GM12801 (cell line): ENCODE measurements around the gene CIT.

Experiments used
- TF ChIP-seq, protein P1 (sequence below): IDR thresholded peaks from one replicate; pipeline ENCODE4 v1.5.1; 2011; ENCODE audit warnings: control low read depth; ENCODE audit not compliant: insufficient read length; ENCODE audit errors: extremely low read depth

CIT gene

DNA sequence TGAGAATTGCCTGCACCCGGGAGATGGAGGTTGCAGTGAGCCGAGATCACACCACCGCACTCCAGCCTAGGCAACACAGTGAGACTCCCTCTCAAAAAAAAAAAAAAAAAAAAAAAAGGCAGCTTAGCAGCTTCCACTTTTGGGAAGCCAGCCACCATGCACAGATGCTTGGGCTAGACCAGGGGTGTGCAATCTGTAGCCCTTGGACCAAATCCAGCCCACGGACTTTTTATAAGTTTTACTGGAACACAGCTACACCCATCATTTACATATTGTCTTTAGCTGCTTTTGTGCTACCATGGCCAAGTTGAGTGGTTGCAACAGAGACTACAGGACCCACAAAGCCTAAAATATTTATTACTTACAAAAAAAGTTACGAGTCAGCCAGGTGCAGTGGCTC is 6.7 kb downstream of the CIT start:
- TF ChIP-seq, protein P1, sequence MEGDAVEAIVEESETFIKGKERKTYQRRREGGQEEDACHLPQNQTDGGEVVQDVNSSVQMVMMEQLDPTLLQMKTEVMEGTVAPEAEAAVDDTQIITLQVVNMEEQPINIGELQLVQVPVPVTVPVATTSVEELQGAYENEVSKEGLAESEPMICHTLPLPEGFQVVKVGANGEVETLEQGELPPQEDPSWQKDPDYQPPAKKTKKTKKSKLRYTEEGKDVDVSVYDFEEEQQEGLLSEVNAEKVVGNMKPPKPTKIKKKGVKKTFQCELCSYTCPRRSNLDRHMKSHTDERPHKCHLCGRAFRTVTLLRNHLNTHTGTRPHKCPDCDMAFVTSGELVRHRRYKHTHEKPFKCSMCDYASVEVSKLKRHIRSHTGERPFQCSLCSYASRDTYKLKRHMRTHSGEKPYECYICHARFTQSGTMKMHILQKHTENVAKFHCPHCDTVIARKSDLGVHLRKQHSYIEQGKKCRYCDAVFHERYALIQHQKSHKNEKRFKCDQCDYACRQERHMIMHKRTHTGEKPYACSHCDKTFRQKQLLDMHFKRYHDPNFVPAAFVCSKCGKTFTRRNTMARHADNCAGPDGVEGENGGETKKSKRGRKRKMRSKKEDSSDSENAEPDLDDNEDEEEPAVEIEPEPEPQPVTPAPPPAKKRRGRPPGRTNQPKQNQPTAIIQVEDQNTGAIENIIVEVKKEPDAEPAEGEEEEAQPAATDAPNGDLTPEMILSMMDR: no peak

DNA sequence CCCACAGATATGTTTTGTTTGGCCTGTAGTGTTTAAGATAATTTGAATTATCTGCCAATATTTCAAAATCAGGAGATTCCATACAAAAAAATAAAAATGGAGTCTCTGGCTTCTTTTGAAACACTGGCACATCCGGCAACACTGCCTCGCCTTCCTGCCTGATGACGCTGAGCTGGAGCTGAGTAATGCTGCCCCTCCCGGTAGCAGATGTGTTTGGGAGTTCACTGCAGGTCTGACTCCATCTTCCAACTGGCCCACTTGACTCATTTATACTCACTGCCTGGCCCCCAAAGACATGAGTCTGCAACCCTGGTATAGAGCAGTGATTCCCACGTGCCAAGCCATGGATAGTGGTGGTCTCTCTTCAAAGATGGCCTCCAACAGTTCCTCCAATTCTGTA is 7.4 kb downstream of the CIT start:
- TF ChIP-seq, protein P1: no peak

DNA sequence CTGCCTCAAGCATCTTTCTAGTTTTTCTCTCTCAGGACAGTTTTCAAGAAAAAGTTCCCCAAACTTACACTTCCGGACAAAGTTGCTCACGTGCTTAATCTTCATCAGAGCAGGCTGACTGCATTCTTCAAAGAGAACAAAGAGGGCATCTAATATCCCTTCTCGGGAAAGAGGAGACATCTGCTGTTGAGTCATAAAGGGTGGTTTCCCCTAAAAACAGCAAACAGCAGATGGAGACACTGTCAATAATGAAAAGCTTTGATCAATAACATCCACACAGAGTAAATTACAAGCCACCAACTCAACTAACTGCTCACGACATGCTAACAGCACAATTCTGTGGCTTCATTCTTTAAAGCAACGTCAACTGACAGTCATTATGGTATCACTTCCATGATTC is 8.1 kb downstream of the CIT start:
- TF ChIP-seq, protein P1: no peak

DNA sequence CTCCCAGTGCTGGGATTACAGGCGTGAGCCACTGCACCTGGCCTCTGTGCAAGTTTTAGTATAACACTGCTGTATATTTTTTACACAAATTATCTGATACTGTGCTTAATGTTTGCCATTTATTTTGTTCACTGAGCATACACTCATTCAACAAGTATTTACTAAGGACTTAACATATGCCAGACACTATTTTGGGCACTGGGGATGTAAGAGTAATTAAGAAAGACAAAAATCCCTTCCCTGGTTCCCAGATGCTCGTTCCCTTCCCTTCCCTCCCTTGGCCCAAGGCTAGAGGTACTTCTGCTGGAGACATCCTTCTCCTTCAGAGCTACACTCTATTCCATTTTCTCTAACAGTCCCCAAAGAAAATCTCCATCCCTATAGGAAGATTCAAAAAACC is 12.5 kb downstream of the CIT start:
- TF ChIP-seq, protein P1: no peak

DNA sequence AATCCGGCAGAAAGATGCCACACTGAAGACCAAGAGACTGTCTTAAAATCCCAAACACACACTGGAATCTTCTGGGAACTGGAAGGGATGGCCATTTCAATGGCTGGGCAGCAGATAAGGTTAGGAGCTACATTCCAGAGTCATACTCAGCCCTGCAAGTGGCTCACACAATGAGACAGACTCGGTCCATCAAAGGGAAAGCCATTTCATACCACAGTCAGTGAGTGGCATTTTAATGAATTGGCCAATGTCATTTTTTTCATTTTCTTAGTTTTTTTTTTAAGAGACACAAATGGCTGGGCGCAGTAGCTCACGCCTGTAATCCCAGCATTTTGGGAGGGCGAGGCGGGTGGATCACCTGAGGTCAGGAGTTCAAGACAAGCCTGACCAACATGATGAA is 17.9 kb downstream of the CIT start:
- TF ChIP-seq, protein P1: no peak

DNA sequence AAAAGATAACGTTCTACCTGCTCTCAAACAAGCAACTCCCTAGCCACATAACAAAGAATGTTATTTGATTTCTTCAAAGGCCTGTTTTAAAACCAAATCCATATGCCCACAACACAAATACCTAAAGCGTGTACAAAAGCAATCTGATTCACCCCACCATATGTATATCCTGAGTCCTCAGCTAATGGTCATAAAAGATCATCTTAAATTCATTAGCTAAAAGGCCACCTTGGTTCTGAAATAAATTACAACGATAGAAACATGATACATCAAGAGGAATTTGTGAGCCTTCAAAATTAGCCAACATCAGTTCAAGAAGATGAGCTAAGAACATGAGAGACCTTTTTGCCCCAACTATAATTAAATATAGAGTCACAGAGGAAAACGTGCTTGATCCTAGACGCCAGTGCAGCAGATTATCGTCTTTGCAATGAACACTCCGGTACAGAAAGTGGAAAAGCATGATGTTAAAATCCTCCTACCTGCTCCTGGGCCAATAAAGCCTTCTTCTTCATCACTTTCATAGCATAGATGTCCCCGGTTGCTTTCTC is 20.0 kb downstream of the CIT start:
- TF ChIP-seq, protein P1: no peak

DNA sequence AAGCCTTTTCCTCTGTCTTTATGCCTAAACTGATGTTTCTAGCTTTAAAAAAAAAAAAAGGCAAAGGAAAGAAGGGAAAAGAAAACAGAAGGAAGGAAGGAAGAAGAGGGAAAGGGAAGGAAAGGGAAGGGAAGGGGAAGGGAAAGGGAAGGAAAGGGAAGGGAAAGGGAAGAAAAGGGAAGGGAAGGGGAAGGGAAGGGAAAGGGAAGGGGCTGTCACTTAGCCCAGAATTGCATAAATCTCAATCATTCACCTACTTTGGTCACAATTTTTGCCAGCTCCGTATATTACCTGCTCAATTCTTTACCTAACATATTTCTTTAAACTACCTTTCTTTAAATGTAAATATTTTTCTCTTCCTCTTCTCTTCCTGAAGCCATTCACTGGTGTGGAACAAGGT is 26.8 kb downstream of the CIT start:
- TF ChIP-seq, protein P1: no peak
